H1 (cell line): ENCODE data around the gene MOV10L1. TPM values are rescaled to one million over a fixed set of nuclear protein-coding genes. Genes with fewer than 3 reads are reported as not detected.

Experiments used
- CBX8 ChIP-seq: fragments of 300-800, 300-1000 bp; sonication (generic); IDR thresholded peaks from 2 replicates; pipeline ENCODE4 v1.7.1; 2016; ENCODE audit warnings: low read depth, low read length, borderline replicate concordance
- CHD7 ChIP-seq: fragments of 300-600 bp; sonication (generic); IDR thresholded peaks from 2 replicates; pipeline ENCODE4 v1.7.1; 2012; ENCODE audit warnings: low read length, moderate library complexity, mild to moderate bottlenecking, inconsistent platforms; ENCODE audit not compliant: insufficient replicate concordance
- CTCF ChIP-seq, 3 experiments: IDR thresholded peaks; 1 replicate in 2 of 3; 2 replicates in 1 of 3; pipeline versions ENCODE4 v1.5.1 to v1.6.1; 2011; ENCODE audit warnings: low read length in 3 of 3, mild to moderate bottlenecking in 3 of 3, inconsistent platforms in 2 of 3, low read depth in 1 of 3, moderate library complexity in 1 of 3; ENCODE audit not compliant: insufficient read depth in 1 of 3; ENCODE audit errors: control extremely low read depth in 1 of 3
- YY1 ChIP-seq: IDR thresholded peaks from 2 replicates; pipeline ENCODE4 v1.6.1; 2011; ENCODE audit warnings: low read depth, mild to moderate bottlenecking, low read length
- polyA plus RNA-seq, 7 experiments: library from polyadenylated mRNA; depleted of rRNA in 3 of 7; stranded (reverse) in 5 of 7; unstranded in 2 of 7; fragments of >200 nt in 5 of 7; fragments of 200-250 nt in 2 of 7; gene quantifications; 1 replicate in 5 of 7; 2 replicates in 1 of 7; 4 replicates in 1 of 7; pipeline versions ENCODE4 v1.2.1 to v1.2.3, GENCODE V29; 2011 to 2013; ENCODE audit warnings: missing spikeins in 2 of 7, mixed read lengths in 2 of 7
- total RNA-seq: library from RNA; stranded (reverse); fragmentation: NEBNext Ultra II Directional; extraction: Animal tissue kit (Norgen Biotek cat#: 25700); gene quantifications from 2 replicates; pipeline ENCODE4 v1.2.1, GENCODE V29; 2021

Gene MOV10L1
- total and polyA plus RNA-seq, 2 of the 8 experiments (the other 6 are each of a cell fraction or from before 2014, with no cell fraction given), result 0.32 TPM; not detected in 1

GRCh38 chr22:50151571-50152537 lies 62.0 kb downstream of the MOV10L1 start (continued):
- TF ChIP-seq CHD7, result no peak
- TF ChIP-seq CTCF (IDR thresholded peaks at IDR 0.05; ENCODE audit: control extremely low read depth in 1 of 3, insufficient read depth in 1 of 3, low read depth in 1 of 3, low read length in 3 of 3), result peak; percentile 25 to 42 (median 30); a peak in 3 of 4 replicates
- TF ChIP-seq CBX8, result no peak
- peak; percentile 64; the same call in 1 of the 2 replicates for TF ChIP-seq YY1
- TF ChIP-seq, all 59 proteins: peak for 4
